K562 (cell line): Measurements from ENCODE around the gene SNX10. TPM values are rescaled to one million over a fixed set of nuclear protein-coding genes. Genes with fewer than 3 reads are reported as not detected.

ENCODE experiments used
- ATAC-seq: fragments of 200-7000 bp; cut with Tn5 transposase; 3 replicates; pipeline ENCODE4 v1.9.1; 2020; ENCODE audit warnings: moderate library complexity
- BruUV-seq: library from RNA; stranded (reverse); fragments of 400-500 nt; replicated peaks from 2 replicates; lab custom pipeline; 2021; lab: Mats Ljungman, UMichigan
- CTCF ChIA-PET: fragments of 300-600 bp; formaldehyde crosslinking; extraction: SDS; loops from one replicate; lab custom pipeline; 2021; ENCODE audit warnings: low intra/inter-chr PET ratio; lab: Yijun Ruan, JAX
- POLR2A ChIA-PET: fragments of 300-600, 350-650 bp; sonication (Branson Sonifier 250); formaldehyde crosslinking; extraction: SDS; loops from one replicate; lab custom pipeline; 2021; ENCODE audit warnings: antibody characterized with exemption, inconsistent platforms; lab: Yijun Ruan, JAX
- DNase-seq, 4 experiments: peaks; one replicate each; pipeline versions ENCODE4 v3.0.0 to v3.0.0-alpha.2; 2011 to 2018; ENCODE audit warnings: low spot score in 3 of 4, mixed read lengths in 3 of 4; ENCODE audit errors: extremely low read depth in 1 of 4
- FAIRE-seq: peaks from 2 replicates; lab custom pipeline; 2011; peaks lifted over from hg19 to GRCh38; lab: Jason Lieb, UNC
- H2AFZ ChIP-seq: 2 replicates; pipeline ENCODE4 v1.6.0; 2011; ENCODE audit warnings: low read depth, low read length, control low read depth, inconsistent platforms
- H3K27ac ChIP-seq: fragments of 200-600 bp; 3 replicates; pipeline ENCODE4 v1.8.0; 2011; ENCODE audit warnings: low read depth, mild to moderate bottlenecking, control low read depth, inconsistent platforms, low read length, moderate library complexity, mixed read lengths; ENCODE audit errors: extremely low read depth
- H3K27me3 ChIP-seq, 2 experiments: fragments of 300-600 bp in 1 of 2; 2 replicates in 1 of 2; 3 replicates in 1 of 2; pipeline versions ENCODE4 v1.6.0 to v1.8.0; 2011; ENCODE audit warnings: inconsistent platforms in 2 of 2, low read length in 2 of 2, mild to moderate bottlenecking in 1 of 2, mixed read lengths in 1 of 2, moderate library complexity in 1 of 2; ENCODE audit not compliant: control insufficient read depth in 2 of 2, insufficient read depth in 2 of 2
- H3K36me3 ChIP-seq: fragments of 300-600 bp; 3 replicates; pipeline ENCODE4 v1.8.0; 2011; ENCODE audit warnings: mild to moderate bottlenecking, low read length, inconsistent platforms; ENCODE audit not compliant: control insufficient read depth, insufficient read depth
- H3K4me1 ChIP-seq, 2 experiments: fragments of 200-600 bp in 1 of 2; replicated peaks in 1 of 2; 2 replicates in 1 of 2; 3 replicates in 1 of 2; pipeline versions ENCODE4 v1.5.1 to v1.8.0; 2011; ENCODE audit warnings: inconsistent platforms in 2 of 2, low read length in 2 of 2, mild to moderate bottlenecking in 1 of 2, mixed read lengths in 1 of 2, moderate library complexity in 1 of 2; ENCODE audit not compliant: control insufficient read depth in 2 of 2, insufficient read depth in 2 of 2
- H3K4me2 ChIP-seq: 2 replicates; pipeline ENCODE4 v1.6.1; 2011; ENCODE audit warnings: low read length, control low read depth, inconsistent platforms, mixed read lengths; ENCODE audit not compliant: insufficient read depth
- H3K4me3 ChIP-seq: fragments of 200-600 bp; sonication (generic), shearing (Covaris generic); 2 replicates; pipeline ENCODE4 v1.5.1; 2016; ENCODE audit warnings: control low read depth, inconsistent platforms
- H3K79me2 ChIP-seq: fragments of 200-600 bp; 3 replicates; pipeline ENCODE4 v1.8.0; 2011; ENCODE audit warnings: low read length, inconsistent platforms; ENCODE audit not compliant: control insufficient read depth, insufficient read depth
- H3K9ac ChIP-seq, 2 experiments: 2 replicates each; pipeline versions ENCODE4 v1.6.0 to v1.6.1; 2011; ENCODE audit warnings: low read depth in 2 of 2, low read length in 2 of 2, control low read depth in 1 of 2, inconsistent platforms in 1 of 2, mild to moderate bottlenecking in 1 of 2, mixed read lengths in 1 of 2; ENCODE audit not compliant: insufficient read depth in 1 of 2
- H3K9me1 ChIP-seq: one replicate; pipeline ENCODE4 v1.6.0; 2011; ENCODE audit warnings: inconsistent platforms, mild to moderate bottlenecking, low read length, moderate library complexity; ENCODE audit not compliant: control insufficient read depth, insufficient read depth
- H3K9me3 ChIP-seq: replicated peaks from 2 replicates; pipeline ENCODE4 v1.5.1; 2011; ENCODE audit warnings: low read depth, low read length, inconsistent platforms; ENCODE audit not compliant: control insufficient read depth, insufficient read depth
- H4K20me1 ChIP-seq: replicated peaks from 2 replicates; pipeline ENCODE4 v1.6.1; 2011; ENCODE audit warnings: low read length, inconsistent platforms, mixed read lengths; ENCODE audit not compliant: control insufficient read depth, insufficient read depth
- CTCF ChIP-seq, 3 experiments: IDR thresholded peaks in 2 of 3; conservative IDR thresholded peaks in 1 of 3; 2 replicates each; pipeline ENCODE4 v1.5.1; 2011 to 2012; ENCODE audit warnings: low read length in 3 of 3, mild to moderate bottlenecking in 3 of 3, control low read depth in 2 of 3, improper control_type of control experiment in 1 of 3, inconsistent platforms in 1 of 3, low read depth in 1 of 3, mixed read lengths in 1 of 3, moderate library complexity in 1 of 3; ENCODE audit not compliant: insufficient read depth in 2 of 3
- DEAF1 ChIP-seq: fragments of 450-650 bp; formaldehyde crosslinking; IDR thresholded peaks from 2 replicates; pipeline ENCODE4 v1.4.0; 2020; ENCODE audit warnings: mild to moderate bottlenecking, moderate library complexity
- RAD21 ChIP-seq, 2 experiments: fragments of 250-450 bp in 1 of 2; fragments of 450-650 bp in 1 of 2; sonication (Bioruptor Pico) in 1 of 2; formaldehyde crosslinking in 1 of 2; IDR thresholded peaks in 1 of 2; conservative IDR thresholded peaks in 1 of 2; 2 replicates each; pipeline versions ENCODE4 v1.4.0 to v1.8.0; 2020 to 2022; ENCODE audit warnings: mild to moderate bottlenecking in 2 of 2, moderate library complexity in 1 of 2
- WGBS: fragments of 100-300 bp; shearing (Covaris generic); methylation state at CpG from one replicate; pipeline ENCODE4 v1.1.6; 2016; ENCODE audit warnings: low coverage, mixed read lengths; ENCODE audit not compliant: insufficient coverage; ENCODE audit errors: missing lambda C conversion rate; 5-methylcytosine and 5-hydroxymethylcytosine counted together
- in situ Hi-C: fragments of 300-500 bp; cut with MboI; formaldehyde crosslinking; loops from 4 replicates; pipeline ENCODE4 v1.15.0; 2018; ENCODE audit warnings: inconsistent platforms, mixed read lengths
- intact Hi-C: fragments of 100-400 bp; cut with micrococcal nuclease; formaldehyde crosslinking; loops from 2 replicates; pipeline ENCODE4 v1.14.2; 2022
- polyA plus RNA-seq, 8 experiments: library from polyadenylated mRNA; depleted of rRNA in 4 of 8; stranded (reverse) in 5 of 8; unstranded in 3 of 8; fragments of >200 nt; fragmentation: Nextera tagmentation in 2 of 8; fragmentation: Illumina TruSeq in 1 of 8; extraction: Ambion mirVana in 2 of 8; extraction: Trizol in 1 of 8; gene quantifications; 2 replicates each; pipeline versions ENCODE4 v1.2.1 to v1.2.3, GENCODE V29; 2011 to 2014; ENCODE audit warnings: inconsistent platforms in 1 of 8, missing spikeins in 1 of 8
- total RNA-seq, 7 experiments: library from RNA; depleted of rRNA in 6 of 7; stranded (reverse); fragments of >200 nt in 6 of 7; fragmentation: Illumina TruSeq in 2 of 7; extraction: Trizol in 2 of 7; gene quantifications; 2 replicates each; pipeline versions ENCODE4 v1.2.1 to v1.2.3, GENCODE V29; 2011 to 2021; ENCODE audit warnings: low replicate concordance in 1 of 7

SNX10 gene
- total and polyA plus RNA-seq, 9 of the 15 experiments (the other 6 are each of a cell fraction or from before 2014, with no cell fraction given): 6.9 to 16.5 (median 11.5) TPM

- 51% methylated on average over 2 of the region's 2 CpGs for WGBS
- ChIA-PET POLR2A (interaction anchor here (1.4 kb wide), 1 partner anchor 31 kb away, joined by 3 read pairs; no protein-coding TSS in a partner anchor), CTCF (interaction anchor here (0.5 to 5.8 kb wide), 8 partner anchors 132 to 1553 kb away, joined by 3 to 78 read pairs (median 4); no protein-coding TSS in a partner anchor)
- Histone ChIP-seq H3K4me2 (no peak overlapping the region), H3K27me3 (no peaks in the 10 kb centered on the region), H3K9me1 (no peaks in the 10 kb centered on the region), H3K79me2 (no peaks in the 10 kb centered on the region), H3K27ac (no peak overlapping the region), H4K20me1 (no peaks in the 10 kb centered on the region), H3K9me3 (no peaks in the 10 kb centered on the region), H3K4me1 (no peaks in the 10 kb centered on the region; a peak in 1 of 5 replicates), H3K9ac (no peak overlapping the region), H2AFZ (no peak overlapping the region), H3K4me3 (no peak overlapping the region), H3K36me3 (peaks cover 8% of the 10 kb centered on the region; the same call in 2 of the 3 replicates)
- TF ChIP-seq RAD21 (CRISPR knock-in tag; conservative IDR thresholded peaks at IDR 0.05 in 1 of 2, IDR thresholded peaks at IDR 0.05 in 1 of 2) (peak; percentile 7 to 31; a peak in 1 of 4 replicates), DEAF1 (CRISPR knock-in tag) (no peak), CTCF (IDR thresholded peaks at IDR 0.05 in 2 of 3, conservative IDR thresholded peaks at IDR 0.05 in 1 of 3; ENCODE audit: insufficient read depth in 2 of 3, low read depth in 1 of 3, low read length in 3 of 3) (peak in 1 of 3 experiments; percentile 39; a peak in 2 of 6 replicates)
- BruUV-seq: no TSS peak
- ATAC-seq (no peak), FAIRE-seq (no peak), DNase-seq (no peak)
- intact Hi-C loops (loop anchor here (2.0 to 10.0 kb wide), 3 partner anchors 166 to 792 kb away; partner anchors contain the start of genes CBX3 and HNRNPA2B1), in situ Hi-C loops (loop anchor here (5.0 kb wide), 4 partner anchors 276 to 799 kb away; partner anchors contain the start of gene HOXA9)
Observed at GRCh38 chr7:26368542-26368941, 76.9 kb downstream of the SNX10 start.
